ENCODE measurements around the gene FOXO1.

- TF ChIP-seq CTCF (IDR thresholded peaks at IDR 0.05) (no peak), POLR2A (IDR thresholded peaks at IDR 0.05) (no peak)
Measured at GRCh38 chr13:40629678-40630384, 36.6 kb downstream of the FOXO1 start.

Measured in esophagus squamous epithelium (tissue), 4 donors.